SJSA1 (cell line): Measurements from ENCODE around the gene SLC19A1. TPM values are rescaled to one million over a fixed set of nuclear protein-coding genes. Genes with fewer than 3 reads are reported as not detected.

Experiments
- DNase-seq, 2 experiments: peaks; one replicate each; pipeline ENCODE4 v3.0.0-alpha.2; 2015 to 2020; ENCODE audit warnings: low spot score in 2 of 2, low read depth in 1 of 2
- H3K27ac ChIP-seq: fragments of 250-450 bp; sonication (Bioruptor Pico); 2 replicates; pipeline ENCODE4 v1.5.1; 2020; ENCODE audit warnings: mild to moderate bottlenecking, moderate library complexity
- H3K27me3 ChIP-seq: fragments of 250-450 bp; sonication (Bioruptor Pico); replicated peaks from 2 replicates; pipeline ENCODE4 v1.5.1; 2020; ENCODE audit warnings: mild to moderate bottlenecking, moderate library complexity
- H3K36me3 ChIP-seq: fragments of 250-450 bp; sonication (Bioruptor Pico); 2 replicates; pipeline ENCODE4 v1.5.1; 2020; ENCODE audit warnings: mild to moderate bottlenecking
- H3K4me1 ChIP-seq: fragments of 250-450 bp; sonication (Bioruptor Pico); replicated peaks from 2 replicates; pipeline ENCODE4 v1.6.1; 2021; ENCODE audit warnings: mild to moderate bottlenecking
- H3K4me3 ChIP-seq: fragments of 250-450 bp; sonication (Bioruptor Pico); 2 replicates; pipeline ENCODE4 v1.5.1; 2020; ENCODE audit warnings: mild to moderate bottlenecking
- H3K9me3 ChIP-seq: fragments of 250-450 bp; sonication (Bioruptor Pico); replicated peaks from 2 replicates; pipeline ENCODE4 v1.5.1; 2020; ENCODE audit warnings: mild to moderate bottlenecking
- total RNA-seq: library from RNA; depleted of rRNA; stranded (reverse); fragments of >200 nt; shearing (Covaris generic); gene quantifications from 2 replicates; pipeline ENCODE4 v1.2.3, GENCODE V29; 2014

Gene SLC19A1
- total RNA-seq, 1 experiment from 2014 or later = 18.0 TPM

DNA sequence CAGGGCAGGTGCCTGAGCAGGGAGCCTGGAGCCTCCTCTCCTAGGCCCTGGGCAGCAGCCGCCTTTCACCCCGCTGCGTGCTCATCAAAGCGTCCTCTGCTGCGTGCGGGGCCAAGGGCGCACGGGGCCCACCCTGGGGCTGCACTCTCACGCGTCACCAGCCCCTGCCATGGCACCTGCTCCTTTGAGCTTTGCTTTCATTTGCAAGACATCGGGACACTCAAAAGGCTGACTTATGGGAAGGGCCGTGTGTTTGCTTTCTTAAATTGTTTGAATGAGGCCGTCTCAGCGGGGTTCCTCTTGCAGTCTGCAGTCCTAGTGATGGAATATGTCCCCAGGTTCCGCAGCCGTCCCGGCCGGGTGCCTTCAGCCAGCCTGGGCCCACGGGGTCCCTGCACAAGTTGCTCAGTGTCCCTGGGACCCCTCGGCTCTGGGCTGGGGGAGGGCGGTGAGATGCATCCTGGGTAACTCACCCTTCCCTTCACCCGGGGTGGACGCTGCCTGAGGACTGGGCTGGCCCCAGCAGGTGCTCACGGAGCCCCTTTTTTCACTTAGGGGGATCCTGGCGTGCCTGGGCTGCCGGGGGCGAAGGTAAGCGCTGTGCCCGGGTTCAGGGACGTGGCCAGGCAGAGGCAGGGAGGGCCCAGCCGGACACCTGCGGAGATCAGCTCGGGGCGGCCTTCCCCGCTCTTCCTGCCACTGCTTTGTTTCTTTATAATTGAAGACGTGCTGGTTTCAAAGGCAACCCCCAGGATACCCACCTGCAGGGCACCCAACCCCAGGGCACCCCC lies 53.1 kb downstream of the SLC19A1 start:
- Histone ChIP-seq H3K4me3 (no peak overlapping the region), H3K27ac (no peak overlapping the region), H3K9me3 (no peaks in the 10 kb centered on the region), H3K36me3 (no peaks in the 10 kb centered on the region), H3K27me3 (no peaks in the 10 kb centered on the region), H3K4me1 (no peaks in the 10 kb centered on the region)
- DNase-seq = no peak

DNA sequence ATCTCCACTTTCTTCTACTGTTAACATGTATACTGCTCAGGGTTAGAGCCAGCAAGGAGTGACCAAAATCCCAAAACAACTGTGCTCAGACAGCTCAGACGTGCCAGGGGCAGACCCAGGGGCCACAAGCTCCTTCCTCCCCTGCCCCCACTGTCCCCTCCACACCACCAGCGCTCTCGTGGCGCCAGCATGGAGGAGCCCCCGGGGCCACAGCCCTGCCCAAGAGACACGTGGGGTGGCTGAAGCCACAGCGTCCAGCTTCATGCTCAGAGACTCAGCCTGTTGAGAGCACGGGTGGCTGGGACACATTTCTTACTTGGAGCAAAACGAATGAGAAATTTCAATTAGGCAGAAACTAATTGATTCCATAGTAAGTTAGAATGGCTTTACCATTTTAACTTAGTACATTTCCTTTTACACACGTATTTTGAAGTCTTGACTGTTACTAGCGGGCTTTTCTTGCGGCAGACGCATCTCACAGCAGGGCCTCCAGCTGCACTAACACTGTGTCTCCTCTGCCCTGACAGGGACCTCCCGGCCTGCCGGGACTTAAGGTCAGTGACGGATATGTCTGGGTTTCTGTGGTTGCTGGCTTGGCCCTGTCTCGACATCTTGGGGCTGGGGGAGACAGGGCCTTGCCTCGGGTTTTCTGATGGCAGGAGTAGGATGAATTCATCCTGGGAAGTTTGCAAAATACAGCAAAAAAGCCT lies 54.2 kb downstream of the SLC19A1 start:
- no peaks in the 10 kb centered on the region for H3K36me3 ChIP-seq
- no peak for DNase-seq
- H3K4me3 ChIP-seq = no peak overlapping the region
- no peaks in the 10 kb centered on the region for H3K4me1 ChIP-seq
- H3K9me3 ChIP-seq = no peaks in the 10 kb centered on the region
- H3K27ac ChIP-seq = no peak overlapping the region
- no peaks in the 10 kb centered on the region for H3K27me3 ChIP-seq

DNA sequence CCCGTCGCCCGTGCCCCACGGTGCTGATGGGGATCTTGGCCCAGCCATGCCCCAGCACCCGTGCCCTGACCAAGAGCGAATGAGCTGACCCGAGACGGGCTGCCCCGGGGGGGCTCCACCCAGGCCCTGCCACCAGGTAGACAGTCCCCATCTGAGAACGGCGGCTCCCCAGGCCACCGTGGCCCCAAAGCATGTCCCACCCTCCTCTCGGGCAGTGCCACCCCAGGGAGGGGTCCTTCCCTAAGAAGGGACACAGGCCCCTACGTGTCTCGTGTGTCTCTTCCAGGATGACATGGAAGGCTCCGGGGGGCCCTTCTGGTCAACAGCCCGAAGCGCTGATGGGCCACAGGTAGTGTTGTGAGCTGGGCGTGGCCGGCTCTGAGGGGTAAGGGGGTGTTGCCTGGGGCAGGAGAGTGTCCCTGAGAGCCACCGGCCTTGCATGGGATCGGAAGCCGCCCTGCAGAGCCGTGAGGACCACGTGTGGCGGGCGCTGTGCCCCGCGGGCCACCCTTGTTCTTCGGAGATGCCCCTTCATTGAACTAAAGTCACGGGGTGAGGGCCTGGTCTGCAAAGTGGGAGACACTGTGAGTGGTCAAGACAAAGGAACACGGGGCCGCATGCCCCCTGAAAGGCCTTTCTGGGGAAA lies 55.0 kb downstream of the SLC19A1 start:
- no peaks in the 10 kb centered on the region for H3K36me3 ChIP-seq

DNA sequence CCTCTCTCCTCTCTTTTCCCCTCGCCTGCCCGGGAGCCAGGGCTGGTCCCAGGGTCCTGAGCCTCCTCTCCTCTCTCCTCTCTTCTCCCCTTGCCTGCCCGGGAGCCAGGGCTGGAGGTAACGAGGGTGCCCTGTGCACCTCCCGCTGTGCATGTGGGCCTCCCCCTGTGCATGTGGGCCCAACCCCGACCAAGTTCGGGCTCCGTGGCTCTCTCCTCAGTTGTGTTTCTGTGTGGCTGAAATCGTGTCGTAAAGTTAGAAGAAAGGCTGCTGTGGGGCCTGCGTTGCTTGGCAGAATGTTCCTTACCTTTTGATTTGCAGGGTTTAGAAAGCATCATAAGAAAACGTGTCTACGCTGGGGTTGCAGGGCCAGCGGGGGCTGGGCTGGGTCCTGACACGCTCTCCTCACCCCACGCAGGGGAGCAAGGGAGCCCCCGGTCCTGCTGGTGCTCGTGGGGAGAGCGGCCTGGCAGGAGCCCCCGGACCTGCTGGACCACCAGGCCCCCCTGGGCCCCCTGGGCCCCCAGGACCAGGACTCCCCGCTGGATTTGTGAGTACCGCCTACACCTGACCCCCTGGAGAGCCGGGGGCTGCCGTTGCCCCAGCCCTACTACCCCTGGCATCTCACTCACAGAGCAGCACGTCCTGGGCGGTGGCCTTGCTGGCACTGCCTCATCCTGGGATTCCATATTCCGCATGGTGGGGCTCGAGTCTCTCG lies 55.6 kb downstream of the SLC19A1 start:
- no peak for DNase-seq
- H3K36me3 ChIP-seq = no peaks in the 10 kb centered on the region
- H3K27me3 ChIP-seq = no peaks in the 10 kb centered on the region
- no peaks in the 10 kb centered on the region for H3K9me3 ChIP-seq
- H3K4me1 ChIP-seq = no peaks in the 10 kb centered on the region
- H3K4me3 ChIP-seq = no peak overlapping the region
- H3K27ac ChIP-seq = no peak overlapping the region

More for the DNA sequence above, 55.0 kb downstream of the SLC19A1 start:
- Histone ChIP-seq H3K9me3 (no peaks in the 10 kb centered on the region), H3K27ac (no peak overlapping the region), H3K27me3 (no peaks in the 10 kb centered on the region), H3K4me3 (no peak overlapping the region), H3K4me1 (no peaks in the 10 kb centered on the region)
- DNase-seq = no peak

DNA sequence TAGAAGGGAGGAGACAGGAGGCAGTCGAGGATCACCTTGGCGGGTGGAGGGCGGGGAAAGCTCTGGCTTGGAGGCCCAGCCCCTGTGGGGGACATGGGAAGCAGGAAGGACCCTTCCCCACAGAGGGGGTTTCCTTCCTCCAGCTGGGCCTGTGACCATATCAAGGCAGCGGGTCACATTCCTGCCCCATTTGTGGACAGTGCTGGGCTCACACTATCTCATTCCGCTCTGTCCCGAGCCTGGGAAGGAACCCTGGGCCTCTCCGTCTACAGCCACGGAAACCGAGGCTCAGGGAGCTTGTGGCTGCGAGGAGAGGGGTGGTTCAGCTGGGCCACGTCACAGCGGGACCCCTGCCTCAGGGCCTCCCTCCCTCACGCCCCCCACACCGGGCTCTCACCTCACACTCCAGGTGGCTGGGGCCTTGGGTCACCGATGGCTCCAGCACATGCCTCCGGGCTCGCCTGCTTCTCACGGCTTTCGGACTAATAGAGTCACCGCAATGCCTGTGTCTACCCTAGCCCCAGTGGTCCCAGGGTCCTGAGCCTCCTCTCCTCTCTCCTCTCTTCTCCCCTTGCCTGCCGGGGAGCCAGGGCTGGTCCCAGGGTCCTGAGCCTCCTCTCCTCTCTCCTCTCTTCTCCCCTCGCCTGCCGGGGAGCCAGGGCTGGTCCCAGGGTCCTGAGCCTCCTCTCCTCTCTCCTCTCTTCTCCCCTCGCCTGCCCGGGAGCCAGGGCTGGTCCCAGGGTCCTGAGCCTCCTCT lies 56.4 kb downstream of the SLC19A1 start:
- Histone ChIP-seq H3K4me3 (no peak overlapping the region), H3K27ac (no peak overlapping the region), H3K36me3 (no peaks in the 10 kb centered on the region), H3K27me3 (no peaks in the 10 kb centered on the region), H3K9me3 (no peaks in the 10 kb centered on the region), H3K4me1 (no peaks in the 10 kb centered on the region)
- DNase-seq = no peak

DNA sequence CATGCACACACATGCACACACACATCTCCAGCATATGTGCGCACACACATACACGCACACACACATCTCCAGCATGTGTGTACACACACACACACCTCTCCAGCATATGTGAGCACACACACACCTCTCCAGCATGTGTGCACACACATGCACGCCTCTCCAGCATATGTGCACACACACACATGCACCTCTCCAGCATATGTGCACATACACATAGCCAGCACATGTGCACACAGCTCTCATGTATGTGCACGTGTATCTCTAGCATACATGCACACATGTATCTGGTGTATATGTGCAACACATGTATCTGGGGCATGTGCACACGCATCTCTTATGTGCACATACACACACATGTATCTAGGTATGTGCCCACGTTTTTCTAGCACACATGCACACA lies 57.9 kb downstream of the SLC19A1 start:
- Histone ChIP-seq H3K27ac (no peak overlapping the region), H3K27me3 (no peaks in the 10 kb centered on the region), H3K4me1 (no peaks in the 10 kb centered on the region), H3K4me3 (no peak overlapping the region), H3K9me3 (no peaks in the 10 kb centered on the region), H3K36me3 (peaks cover under 1% of the 10 kb centered on the region)
- DNase-seq = no peak

DNA sequence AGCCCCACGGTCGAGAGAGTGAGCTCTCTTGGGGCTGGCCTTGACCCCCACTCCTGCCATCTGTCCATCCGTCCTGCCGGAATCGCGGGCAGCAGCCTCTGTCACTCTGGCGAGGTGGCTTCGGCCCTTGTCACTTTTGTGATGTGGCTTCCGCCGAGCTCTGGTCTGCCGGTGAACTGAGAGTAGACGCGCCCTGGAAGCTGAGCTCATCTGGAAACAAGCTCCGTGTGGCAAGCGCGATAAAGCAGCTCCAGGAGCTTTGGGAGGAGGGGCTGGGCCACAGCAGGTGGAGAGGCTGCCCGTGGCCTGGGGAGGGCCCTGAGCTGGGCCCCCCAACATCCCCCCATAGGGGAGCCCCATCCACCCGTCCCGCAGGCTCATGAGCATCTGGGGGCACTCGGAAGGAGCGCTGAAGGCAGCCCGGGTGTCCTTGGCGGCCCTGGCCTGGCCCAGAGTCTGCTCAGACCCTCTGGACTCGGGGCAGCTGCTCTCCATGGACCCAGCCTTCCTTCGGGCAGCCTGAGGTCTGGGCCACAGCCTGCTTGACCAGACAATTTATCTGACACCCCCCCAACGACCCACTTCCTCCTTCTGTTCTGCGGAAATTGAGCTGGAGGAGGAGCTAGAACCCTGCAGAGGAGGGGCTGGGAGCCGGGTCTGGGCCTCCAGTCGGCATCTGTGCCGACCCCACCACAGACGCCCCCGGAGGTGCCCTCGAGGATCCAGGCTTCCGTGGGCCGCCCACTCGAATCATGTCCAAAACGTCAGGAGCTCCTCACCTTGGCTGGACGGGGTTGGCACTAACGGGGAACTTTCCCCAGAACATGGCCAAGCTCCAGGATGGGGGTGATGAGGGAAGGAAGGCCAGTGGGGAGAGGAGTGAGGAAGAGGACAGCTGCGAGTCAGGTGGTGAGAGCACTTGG lies 59.1 kb downstream of the SLC19A1 start:
- H3K27ac ChIP-seq = no peak overlapping the region
- DNase-seq = no peak
- peaks cover 7% of the 10 kb centered on the region for H3K36me3 ChIP-seq
- no peaks in the 10 kb centered on the region for H3K9me3 ChIP-seq
- no peaks in the 10 kb centered on the region for H3K27me3 ChIP-seq
- H3K4me3 ChIP-seq = no peak overlapping the region
- H3K4me1 ChIP-seq = peaks cover 2% of the 10 kb centered on the region

DNA sequence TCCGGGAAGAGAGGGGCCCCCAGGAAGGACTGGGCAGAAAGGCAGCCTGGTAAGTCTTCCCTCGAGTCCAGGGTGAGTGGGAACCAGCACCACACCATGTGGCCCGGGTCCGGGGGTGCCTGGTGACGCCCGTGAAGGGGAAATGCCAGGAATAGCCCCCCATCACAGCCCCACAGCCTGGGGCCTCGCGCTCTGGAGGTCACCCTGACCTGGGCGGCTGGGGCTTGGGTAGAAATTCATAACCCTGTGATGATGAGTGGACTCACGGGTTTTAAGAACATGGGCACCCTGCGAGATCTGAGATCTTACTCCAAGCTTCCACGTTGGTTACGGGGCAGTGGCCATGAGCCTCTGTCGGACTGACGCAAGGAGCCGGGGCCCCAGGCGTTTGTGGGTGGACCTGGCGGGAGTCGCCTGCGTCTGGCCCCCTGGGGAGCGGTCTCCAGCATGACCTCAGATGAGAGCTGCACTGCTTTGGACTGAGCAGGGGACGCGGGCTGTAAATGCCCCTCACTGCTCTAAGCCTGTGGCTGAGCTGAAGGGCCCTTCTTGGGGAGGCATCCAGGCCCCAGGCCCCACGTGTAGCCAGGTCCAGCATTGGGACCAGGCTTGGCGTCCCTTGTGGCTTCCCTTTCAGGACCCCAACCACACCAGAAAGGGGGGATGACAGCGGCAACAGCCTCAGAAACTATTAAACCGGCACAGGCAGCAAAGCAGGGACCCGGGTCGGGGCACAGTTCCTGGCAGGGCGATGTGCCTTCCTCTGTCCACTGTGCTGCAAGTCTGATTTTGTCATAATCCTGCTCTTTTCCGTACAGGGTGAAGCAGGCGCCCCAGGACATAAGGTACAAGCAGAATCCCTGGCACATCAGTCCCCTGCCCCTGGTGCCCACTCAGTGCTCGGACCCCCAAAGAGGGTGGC lies 60.0 kb downstream of the SLC19A1 start:
- peaks cover 7% of the 10 kb centered on the region for H3K36me3 ChIP-seq
- no peak overlapping the region for H3K27ac ChIP-seq
- no peak overlapping the region for H3K4me3 ChIP-seq
- DNase-seq = no peak
- H3K9me3 ChIP-seq = no peaks in the 10 kb centered on the region
- no peaks in the 10 kb centered on the region for H3K27me3 ChIP-seq
- peaks cover 7% of the 10 kb centered on the region for H3K4me1 ChIP-seq

DNA sequence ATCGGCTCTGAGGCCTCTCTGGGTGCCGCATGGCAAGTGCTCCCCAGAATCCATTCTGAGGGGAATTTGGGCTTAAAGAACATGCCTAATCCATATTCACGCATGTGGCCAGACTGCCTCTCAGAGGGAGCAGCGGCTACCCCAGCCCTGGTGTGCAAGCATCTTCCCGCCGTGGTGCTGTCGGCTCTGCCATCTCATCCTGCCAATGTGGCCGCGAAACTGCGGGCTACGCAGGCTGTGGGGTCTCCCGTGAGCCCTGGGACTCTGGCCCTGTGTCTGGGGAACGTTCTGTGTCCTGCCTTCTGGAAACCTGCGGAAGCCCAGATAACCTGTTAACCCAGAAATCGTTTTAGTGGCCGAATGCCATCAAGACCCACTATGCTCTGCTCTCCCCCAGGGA lies 60.7 kb downstream of the SLC19A1 start:
- Histone ChIP-seq H3K27me3 (no peaks in the 10 kb centered on the region), H3K4me3 (no peak overlapping the region), H3K27ac (no peak overlapping the region), H3K9me3 (no peaks in the 10 kb centered on the region), H3K36me3 (peaks cover 7% of the 10 kb centered on the region), H3K4me1 (peaks cover 7% of the 10 kb centered on the region)
- no peak for DNase-seq

DNA sequence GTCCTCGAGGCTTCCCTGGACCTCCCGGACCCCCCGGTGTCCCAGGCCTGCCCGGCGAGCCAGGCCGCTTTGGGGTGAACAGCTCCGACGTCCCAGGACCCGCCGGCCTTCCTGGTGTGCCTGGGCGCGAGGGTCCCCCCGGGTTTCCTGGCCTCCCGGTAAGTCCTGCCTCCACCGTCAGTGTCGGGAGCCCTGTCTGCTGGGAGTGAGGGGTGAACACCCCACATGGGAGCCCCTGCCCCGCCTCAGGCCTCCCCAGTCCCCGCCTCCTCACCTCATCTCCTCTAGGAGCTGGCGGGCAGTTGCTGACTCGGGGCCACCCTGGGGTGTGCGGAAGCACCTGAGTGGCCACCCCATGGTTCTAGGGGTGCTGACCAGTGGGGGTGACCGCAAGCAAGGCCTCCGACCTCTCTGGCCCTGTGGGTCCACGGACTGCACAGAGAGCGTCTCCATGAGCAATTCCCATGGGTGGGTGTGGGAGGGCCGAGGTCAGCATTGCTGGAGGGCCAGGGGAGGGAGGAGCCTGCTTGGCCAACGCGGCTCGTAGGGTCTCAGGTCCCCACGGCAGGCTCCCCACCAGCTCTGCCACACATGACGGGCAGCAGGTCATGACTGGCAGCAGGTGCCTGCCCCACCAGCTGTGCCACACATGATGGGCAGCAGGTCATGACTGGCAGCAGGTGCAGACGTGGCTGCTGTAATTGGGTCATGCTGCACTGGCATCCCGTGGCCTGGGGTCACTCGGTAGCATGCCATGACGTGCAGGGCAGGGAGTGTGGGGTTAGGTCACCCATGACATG lies 61.3 kb downstream of the SLC19A1 start:
- Histone ChIP-seq H3K9me3 (no peaks in the 10 kb centered on the region), H3K27me3 (no peaks in the 10 kb centered on the region), H3K36me3 (peaks cover 7% of the 10 kb centered on the region), H3K27ac (no peak overlapping the region), H3K4me1 (peaks cover 7% of the 10 kb centered on the region), H3K4me3 (no peak overlapping the region)
- DNase-seq = no peak
